Loucy (cell line): Measurements from ENCODE around the gene IFNGR1.

Experiments
- EZH2phosphoT487 ChIP-seq: fragments of 200-600 bp; IDR thresholded peaks from 2 replicates; pipeline ENCODE4 v1.6.1; 2018; ENCODE audit warnings: antibody characterized with exemption, mild to moderate bottlenecking, moderate library complexity, borderline replicate concordance
- TF ChIP-seq, protein P1 (sequence below): fragments of 200-600 bp; sonication (generic); conservative IDR thresholded peaks from 2 replicates; pipeline ENCODE4 v1.5.1; 2014; ENCODE audit warnings: mild to moderate bottlenecking, antibody characterized with exemption, low read length

DNA sequence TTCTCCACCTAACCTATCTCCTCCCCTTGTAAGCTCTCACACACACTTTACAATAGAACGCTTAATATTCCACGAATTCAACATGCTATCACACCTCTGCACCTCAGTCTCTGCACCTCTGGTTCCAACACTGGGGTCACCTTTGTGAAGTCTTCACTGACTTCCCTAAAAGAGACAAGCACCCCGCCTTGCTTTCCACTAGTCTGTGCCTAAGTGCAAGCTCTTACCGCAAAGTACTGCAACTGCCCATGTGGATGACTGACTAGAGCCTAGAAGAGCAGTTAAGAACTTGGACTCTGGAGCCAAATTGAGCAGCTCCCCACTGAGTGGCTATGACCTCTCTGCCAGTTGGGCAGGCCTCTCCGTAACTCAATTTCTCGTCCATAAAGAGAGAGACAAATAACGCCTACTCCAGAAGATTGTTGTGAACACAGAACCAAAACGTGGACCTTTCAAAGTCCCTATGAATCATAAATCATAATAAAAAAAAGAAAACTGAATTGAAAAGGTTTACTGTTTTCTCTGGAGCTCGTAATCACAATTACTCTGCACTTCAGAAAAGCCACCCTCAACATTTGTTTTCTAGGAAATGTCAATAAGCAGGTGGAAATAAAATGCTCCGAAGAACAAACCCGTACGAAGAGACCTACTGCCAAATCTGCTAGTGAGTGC, 1.2 kb downstream of the IFNGR1 start:
- TF ChIP-seq, protein P1, sequence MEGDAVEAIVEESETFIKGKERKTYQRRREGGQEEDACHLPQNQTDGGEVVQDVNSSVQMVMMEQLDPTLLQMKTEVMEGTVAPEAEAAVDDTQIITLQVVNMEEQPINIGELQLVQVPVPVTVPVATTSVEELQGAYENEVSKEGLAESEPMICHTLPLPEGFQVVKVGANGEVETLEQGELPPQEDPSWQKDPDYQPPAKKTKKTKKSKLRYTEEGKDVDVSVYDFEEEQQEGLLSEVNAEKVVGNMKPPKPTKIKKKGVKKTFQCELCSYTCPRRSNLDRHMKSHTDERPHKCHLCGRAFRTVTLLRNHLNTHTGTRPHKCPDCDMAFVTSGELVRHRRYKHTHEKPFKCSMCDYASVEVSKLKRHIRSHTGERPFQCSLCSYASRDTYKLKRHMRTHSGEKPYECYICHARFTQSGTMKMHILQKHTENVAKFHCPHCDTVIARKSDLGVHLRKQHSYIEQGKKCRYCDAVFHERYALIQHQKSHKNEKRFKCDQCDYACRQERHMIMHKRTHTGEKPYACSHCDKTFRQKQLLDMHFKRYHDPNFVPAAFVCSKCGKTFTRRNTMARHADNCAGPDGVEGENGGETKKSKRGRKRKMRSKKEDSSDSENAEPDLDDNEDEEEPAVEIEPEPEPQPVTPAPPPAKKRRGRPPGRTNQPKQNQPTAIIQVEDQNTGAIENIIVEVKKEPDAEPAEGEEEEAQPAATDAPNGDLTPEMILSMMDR, result no peak
- TF ChIP-seq EZH2phosphoT487, result no peak
